Tibial nerve (tissue), 4 donors: ENCODE results near the gene PRSS22. TPM values are rescaled to one million over a fixed set of nuclear protein-coding genes. Genes with fewer than 3 reads are reported as not detected.

Source experiments
- DNase-seq, 2 donors: peaks; one replicate each; pipeline ENCODE4 v3.0.0-alpha.2; 2019; ENCODE audit warnings: low spot score in 2 of 2
- H3K27ac ChIP-seq, 4 donors: fragments of 200-600 bp; sonication (generic) in 3 of 4; one replicate each; pipeline ENCODE4 v1.5.1; 2017 to 2019; ENCODE audit warnings: mild to moderate bottlenecking in 1 of 4
- H3K27me3 ChIP-seq, 2 donors: fragments of 200-600 bp; sonication (generic) in 1 of 2; one replicate each; pipeline versions ENCODE4 v1.5.1 to v1.6.0; 2017 to 2019
- H3K36me3 ChIP-seq, 3 donors: fragments of 200-600 bp; sonication (generic); one replicate each; pipeline ENCODE4 v1.5.1; 2018 to 2019
- H3K4me1 ChIP-seq, 4 donors: fragments of 200-600 bp; sonication (generic) in 3 of 4; one replicate each; pipeline ENCODE4 v1.5.1; 2017 to 2019
- H3K4me3 ChIP-seq, 4 donors: fragments of 200-600 bp; sonication (generic) in 3 of 4; one replicate each; pipeline ENCODE4 v1.5.1; 2017 to 2019; ENCODE audit warnings: mild to moderate bottlenecking in 1 of 4, moderate library complexity in 1 of 4
- H3K9me3 ChIP-seq, 4 donors: fragments of 200-600 bp; sonication (generic) in 3 of 4; one replicate each; pipeline ENCODE4 v1.5.1; 2017 to 2019
- EP300 ChIP-seq, 2 donors: sonication (generic); formaldehyde crosslinking; IDR thresholded peaks; one replicate each; pipeline ENCODE4 v1.6.1; 2017; ENCODE audit warnings: antibody characterized with exemption in 2 of 2, mild to moderate bottlenecking in 1 of 2
- POLR2A ChIP-seq, 2 donors: fragments of 450-650 bp; IDR thresholded peaks; one replicate each; pipeline ENCODE4 v1.6.1; 2017; ENCODE audit warnings: antibody characterized with exemption in 2 of 2, mild to moderate bottlenecking in 2 of 2, moderate library complexity in 2 of 2
- WGBS, 2 donors: methylation state at CpG; one replicate each; pipeline ENCODE4 v1.1.5; 2018; 5-methylcytosine and 5-hydroxymethylcytosine counted together
- total RNA-seq, 4 donors: library from RNA; depleted of rRNA; stranded (reverse); fragments of >200 nt; gene quantifications; one replicate each; pipeline ENCODE4 v1.1.0, GENCODE V29; 2016
- TF ChIP-seq, protein P1 (sequence below), 5 experiments: fragments of 200-600 bp in 3 of 5; fragments of 450-650 bp in 2 of 5; sonication (generic) in 3 of 5; IDR thresholded peaks; one replicate each; pipeline ENCODE4 v1.5.1; 2016 to 2019; ENCODE audit warnings: antibody characterized with exemption in 5 of 5, mild to moderate bottlenecking in 3 of 5, moderate library complexity in 2 of 5

PRSS22 gene
- total RNA-seq, 4 donors from 2014 or later: not detected

GRCh38 chr16:2899564-2900072 is 41.6 kb upstream of the PRSS22 start:
- Histone ChIP-seq H3K9me3 (no peaks in the 10 kb centered on the region), H3K27ac (no peak overlapping the region), H3K27me3 (no peaks in the 10 kb centered on the region), H3K4me3 (no peak overlapping the region), H3K36me3 (peaks cover 0 to 60% (median 0%) of the 10 kb centered on the region in 3 donors), H3K4me1 (peaks cover 0 to 9% (median 4%) of the 10 kb centered on the region in 4 donors)
- TF ChIP-seq, protein P1, sequence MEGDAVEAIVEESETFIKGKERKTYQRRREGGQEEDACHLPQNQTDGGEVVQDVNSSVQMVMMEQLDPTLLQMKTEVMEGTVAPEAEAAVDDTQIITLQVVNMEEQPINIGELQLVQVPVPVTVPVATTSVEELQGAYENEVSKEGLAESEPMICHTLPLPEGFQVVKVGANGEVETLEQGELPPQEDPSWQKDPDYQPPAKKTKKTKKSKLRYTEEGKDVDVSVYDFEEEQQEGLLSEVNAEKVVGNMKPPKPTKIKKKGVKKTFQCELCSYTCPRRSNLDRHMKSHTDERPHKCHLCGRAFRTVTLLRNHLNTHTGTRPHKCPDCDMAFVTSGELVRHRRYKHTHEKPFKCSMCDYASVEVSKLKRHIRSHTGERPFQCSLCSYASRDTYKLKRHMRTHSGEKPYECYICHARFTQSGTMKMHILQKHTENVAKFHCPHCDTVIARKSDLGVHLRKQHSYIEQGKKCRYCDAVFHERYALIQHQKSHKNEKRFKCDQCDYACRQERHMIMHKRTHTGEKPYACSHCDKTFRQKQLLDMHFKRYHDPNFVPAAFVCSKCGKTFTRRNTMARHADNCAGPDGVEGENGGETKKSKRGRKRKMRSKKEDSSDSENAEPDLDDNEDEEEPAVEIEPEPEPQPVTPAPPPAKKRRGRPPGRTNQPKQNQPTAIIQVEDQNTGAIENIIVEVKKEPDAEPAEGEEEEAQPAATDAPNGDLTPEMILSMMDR (IDR thresholded peaks at IDR 0.05): no peak
- TF ChIP-seq POLR2A (IDR thresholded peaks at IDR 0.05): no peak
- no peak for TF ChIP-seq EP300 (IDR thresholded peaks at IDR 0.05)
- DNase-seq: no peak
- WGBS, 2 donors: 84 to 90% methylated on average over 12 of the region's 13 CpGs

DNA sequence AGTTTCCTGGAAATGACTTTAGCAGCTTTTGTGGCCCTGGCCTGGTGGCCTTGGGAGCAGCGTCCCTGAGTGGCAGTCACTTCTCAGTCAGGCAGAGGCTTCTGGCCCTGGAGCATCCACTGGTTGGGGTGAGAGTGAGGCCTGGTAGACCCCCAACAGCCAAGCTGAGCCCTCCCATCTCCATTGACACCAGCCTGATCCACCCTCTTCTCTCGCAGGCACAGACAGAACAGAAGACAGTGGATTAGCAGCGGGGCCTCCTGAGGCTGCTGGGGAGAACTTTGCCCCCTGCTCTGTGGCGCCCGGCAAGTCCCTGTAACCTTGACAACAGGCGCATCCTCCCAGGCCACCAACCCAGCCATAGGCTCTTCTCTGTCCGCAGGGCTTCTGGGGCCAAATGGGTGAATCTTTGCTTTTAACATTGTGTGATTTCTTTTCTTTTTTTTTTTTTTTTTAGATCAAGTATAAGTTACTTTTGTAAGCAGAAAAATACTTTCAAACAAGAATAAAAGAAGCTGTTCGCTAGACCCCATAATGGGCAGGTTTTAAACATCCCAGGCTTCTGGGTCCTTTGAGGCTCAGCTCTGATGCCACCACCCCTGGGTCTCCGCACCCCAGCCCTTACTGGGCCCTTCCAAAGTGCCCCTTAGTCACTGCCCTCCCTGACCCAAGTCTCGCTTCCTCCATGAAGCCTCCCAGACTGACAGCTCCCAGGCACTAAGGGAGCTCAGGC is 41.0 kb upstream of the PRSS22 start:
- TF ChIP-seq, protein P1 (IDR thresholded peaks at IDR 0.05): no peak
- no peak for TF ChIP-seq EP300 (IDR thresholded peaks at IDR 0.05)
- no peak for TF ChIP-seq POLR2A (IDR thresholded peaks at IDR 0.05)

DNA sequence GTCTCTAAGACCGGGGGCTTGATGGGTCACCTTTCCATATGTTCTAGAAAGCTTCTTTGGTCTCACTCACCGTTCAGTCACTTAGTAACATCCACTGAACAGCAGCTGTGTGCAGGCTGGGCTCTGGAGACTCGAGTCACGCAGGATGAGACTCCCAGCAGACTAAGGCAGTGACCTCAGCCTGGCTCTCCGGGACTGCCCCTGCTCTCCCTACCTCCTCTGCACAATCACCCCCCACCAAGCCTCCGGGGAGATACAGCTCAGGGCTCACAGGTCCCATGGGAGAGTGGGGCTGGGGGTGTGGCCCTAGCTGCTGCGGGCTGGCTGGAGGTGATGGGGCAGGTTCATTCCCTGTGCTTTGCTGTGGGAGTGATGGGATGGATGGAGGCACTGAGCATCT is 39.1 kb upstream of the PRSS22 start:
- WGBS, 2 donors: 81 to 84% methylated on average over 7 of the region's 7 CpGs
- peaks cover 0 to 60% (median 0%) of the 10 kb centered on the region in 3 donors for H3K36me3 ChIP-seq
- H3K27me3 ChIP-seq: no peaks in the 10 kb centered on the region
- H3K4me3 ChIP-seq: no peak overlapping the region
- no peaks in the 10 kb centered on the region for H3K9me3 ChIP-seq
- TF ChIP-seq, protein P1 (IDR thresholded peaks at IDR 0.05): no peak
- TF ChIP-seq EP300 (IDR thresholded peaks at IDR 0.05) (no peak), POLR2A (IDR thresholded peaks at IDR 0.05) (no peak)
- H3K27ac ChIP-seq: no peak overlapping the region
- H3K4me1 ChIP-seq: no peaks in the 10 kb centered on the region
- DNase-seq: no peak

More for the DNA sequence above, 41.0 kb upstream of the PRSS22 start:
- H3K27me3 ChIP-seq: no peaks in the 10 kb centered on the region
- 71 to 79% methylated on average over 9 to 10 of the region's 10 CpGs for WGBS, 2 donors
- H3K4me3 ChIP-seq: no peak overlapping the region
- H3K4me1 ChIP-seq: peaks cover 0 to 7% (median 3%) of the 10 kb centered on the region in 4 donors
- no peak for DNase-seq
- H3K36me3 ChIP-seq: peaks cover 0 to 60% (median 0%) of the 10 kb centered on the region in 3 donors
- no peaks in the 10 kb centered on the region for H3K9me3 ChIP-seq
- no peak overlapping the region for H3K27ac ChIP-seq

DNA sequence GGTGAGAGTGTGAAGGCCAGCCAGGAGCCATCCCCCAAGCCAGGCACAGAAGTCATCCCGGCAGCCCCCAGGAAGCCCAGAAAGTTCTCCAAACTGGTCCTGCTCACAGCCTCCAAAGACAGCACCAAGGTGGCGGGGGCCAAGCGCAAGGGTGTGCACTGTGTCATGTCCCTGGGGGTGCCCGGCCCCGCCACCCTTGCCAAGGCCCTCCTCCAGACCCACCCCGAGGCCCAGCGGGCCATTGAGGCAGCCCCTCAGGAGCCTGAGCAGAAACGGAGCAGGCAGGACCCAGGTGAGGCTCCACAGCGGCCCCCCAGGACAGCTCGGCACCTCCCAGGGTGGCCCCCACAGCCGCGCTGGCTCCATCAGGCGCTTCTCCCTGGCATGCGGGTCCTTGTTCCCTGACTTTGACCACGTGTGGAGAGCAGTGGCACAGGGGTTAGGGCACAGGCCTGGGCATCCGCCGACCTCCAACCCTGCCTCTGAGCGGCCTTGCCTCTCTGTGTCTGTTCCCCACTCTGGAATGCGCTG is 38.6 kb upstream of the PRSS22 start:
- Histone ChIP-seq H3K36me3 (peaks cover 0 to 60% (median 0%) of the 10 kb centered on the region in 3 donors), H3K27me3 (no peaks in the 10 kb centered on the region), H3K9me3 (no peaks in the 10 kb centered on the region), H3K4me1 (no peaks in the 10 kb centered on the region), H3K4me3 (no peak overlapping the region), H3K27ac (no peak overlapping the region)
- no peak for DNase-seq
- 93 to 95% methylated on average over 15 to 16 of the region's 19 CpGs for WGBS, 2 donors
- TF ChIP-seq EP300 (IDR thresholded peaks at IDR 0.05): no peak

- 42 to 59% methylated on average over 3 to 4 of the region's 4 CpGs for WGBS, 2 donors
Observed at GRCh38 chr16:2895813-2896212, 37.8 kb upstream of the PRSS22 start.

DNA sequence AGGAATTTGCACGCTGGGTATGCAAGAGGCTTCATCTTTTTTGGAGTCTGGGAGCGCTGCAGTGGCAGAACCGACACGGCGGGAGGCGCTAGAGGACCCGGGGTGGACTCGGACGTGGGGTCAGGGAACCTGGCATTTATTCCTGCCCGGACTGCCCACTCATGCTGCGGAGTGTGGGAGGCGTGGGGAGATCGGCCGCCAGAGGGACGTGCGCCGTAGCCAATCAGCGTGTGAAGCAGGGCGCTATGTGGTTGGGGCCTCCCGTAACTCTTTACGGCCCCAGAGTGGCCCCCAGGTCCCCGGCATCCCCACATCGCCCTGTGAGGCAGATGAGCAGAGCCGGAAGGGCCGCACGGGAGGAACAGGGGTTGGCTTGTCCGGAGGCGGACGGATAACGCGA is 36.3 kb upstream of the PRSS22 start:
- Histone ChIP-seq H3K27me3 (no peaks in the 10 kb centered on the region), H3K4me3 (no peak overlapping the region), H3K36me3 (peaks cover 0 to 39% (median 0%) of the 10 kb centered on the region in 3 donors), H3K4me1 (peaks cover 0 to 8% (median 0%) of the 10 kb centered on the region in 4 donors), H3K9me3 (no peaks in the 10 kb centered on the region), H3K27ac (no peak overlapping the region)
- 77 to 91% methylated on average over 28 to 31 of the region's 31 CpGs for whole genome bisulfite sequencing, 2 donors
- DNase-seq: no peak
- TF ChIP-seq POLR2A (IDR thresholded peaks at IDR 0.05) (no peak), EP300 (IDR thresholded peaks at IDR 0.05) (no peak)
- TF ChIP-seq, protein P1 (IDR thresholded peaks at IDR 0.05): no peak

More at GRCh38 chr16:2895813-2896212, 37.8 kb upstream of the PRSS22 start:
- Histone ChIP-seq H3K27me3 (no peaks in the 10 kb centered on the region), H3K4me1 (peaks cover 0 to 7% (median 0%) of the 10 kb centered on the region in 4 donors), H3K27ac (no peak overlapping the region), H3K9me3 (no peaks in the 10 kb centered on the region), H3K4me3 (no peak overlapping the region), H3K36me3 (peaks cover 0 to 55% (median 0%) of the 10 kb centered on the region in 3 donors)
- TF ChIP-seq POLR2A (IDR thresholded peaks at IDR 0.05): no peak
- no peak for TF ChIP-seq EP300 (IDR thresholded peaks at IDR 0.05)
- no peak for DNase-seq
